Gastroesophageal sphincter (tissue), 3 donors: ENCODE results near the gene B3GLCT.

Source experiments
- POLR2A ChIP-seq, 2 donors: fragments of 450-650 bp; IDR thresholded peaks; one replicate each; pipeline ENCODE4 v1.6.1; 2017; ENCODE audit warnings: antibody characterized with exemption in 2 of 2, mild to moderate bottlenecking in 2 of 2, moderate library complexity in 1 of 2
- POLR2AphosphoS5 ChIP-seq: sonication (generic); formaldehyde crosslinking; IDR thresholded peaks from one replicate; pipeline ENCODE4 v1.6.1; 2017; ENCODE audit warnings: antibody characterized with exemption
- TF ChIP-seq, protein P1 (sequence below), 4 experiments: fragments of 200-600 bp in 2 of 4; fragments of 450-650 bp in 2 of 4; sonication (generic) in 1 of 4; IDR thresholded peaks; one replicate each; pipeline ENCODE4 v1.5.1; 2017 to 2019; ENCODE audit warnings: antibody characterized with exemption in 4 of 4, mild to moderate bottlenecking in 2 of 4, moderate library complexity in 2 of 4

DNA sequence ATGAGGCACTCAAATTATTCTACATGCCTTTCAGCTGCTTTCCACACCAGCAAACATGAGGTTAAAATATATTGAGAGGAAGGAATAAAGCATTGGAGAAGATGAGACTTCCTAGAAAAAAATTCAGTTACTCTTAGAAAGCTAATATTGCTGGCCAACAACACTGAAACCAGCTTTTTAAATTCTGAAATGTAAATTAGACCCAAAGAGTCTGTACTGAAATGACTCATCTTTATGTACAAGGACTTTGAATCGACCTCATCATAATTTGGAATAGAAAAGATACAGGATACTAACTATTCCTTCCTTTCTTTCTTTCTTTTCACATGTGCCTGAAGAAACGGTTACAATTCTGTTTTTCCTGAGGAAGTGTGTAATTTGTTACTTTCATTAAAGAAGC, 31.6 kb upstream of the B3GLCT start:
- TF ChIP-seq, protein P1, sequence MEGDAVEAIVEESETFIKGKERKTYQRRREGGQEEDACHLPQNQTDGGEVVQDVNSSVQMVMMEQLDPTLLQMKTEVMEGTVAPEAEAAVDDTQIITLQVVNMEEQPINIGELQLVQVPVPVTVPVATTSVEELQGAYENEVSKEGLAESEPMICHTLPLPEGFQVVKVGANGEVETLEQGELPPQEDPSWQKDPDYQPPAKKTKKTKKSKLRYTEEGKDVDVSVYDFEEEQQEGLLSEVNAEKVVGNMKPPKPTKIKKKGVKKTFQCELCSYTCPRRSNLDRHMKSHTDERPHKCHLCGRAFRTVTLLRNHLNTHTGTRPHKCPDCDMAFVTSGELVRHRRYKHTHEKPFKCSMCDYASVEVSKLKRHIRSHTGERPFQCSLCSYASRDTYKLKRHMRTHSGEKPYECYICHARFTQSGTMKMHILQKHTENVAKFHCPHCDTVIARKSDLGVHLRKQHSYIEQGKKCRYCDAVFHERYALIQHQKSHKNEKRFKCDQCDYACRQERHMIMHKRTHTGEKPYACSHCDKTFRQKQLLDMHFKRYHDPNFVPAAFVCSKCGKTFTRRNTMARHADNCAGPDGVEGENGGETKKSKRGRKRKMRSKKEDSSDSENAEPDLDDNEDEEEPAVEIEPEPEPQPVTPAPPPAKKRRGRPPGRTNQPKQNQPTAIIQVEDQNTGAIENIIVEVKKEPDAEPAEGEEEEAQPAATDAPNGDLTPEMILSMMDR (IDR thresholded peaks at IDR 0.05): no peak
- TF ChIP-seq POLR2AphosphoS5 (no peak), POLR2A (IDR thresholded peaks at IDR 0.05) (no peak)
